DMS53 (cell line): ENCODE measurements around the gene ADA.
"Not testable (repeated sequence)": the region's sequence is repeated elsewhere in the genome, so short reads cannot be mapped to it uniquely, and the experiment has no call there.

ENCODE experiments used
- DNase-seq: peaks from one replicate; lab custom pipeline; 2025; lab: John Stamatoyannopoulos, UW

ADA gene

DNA sequence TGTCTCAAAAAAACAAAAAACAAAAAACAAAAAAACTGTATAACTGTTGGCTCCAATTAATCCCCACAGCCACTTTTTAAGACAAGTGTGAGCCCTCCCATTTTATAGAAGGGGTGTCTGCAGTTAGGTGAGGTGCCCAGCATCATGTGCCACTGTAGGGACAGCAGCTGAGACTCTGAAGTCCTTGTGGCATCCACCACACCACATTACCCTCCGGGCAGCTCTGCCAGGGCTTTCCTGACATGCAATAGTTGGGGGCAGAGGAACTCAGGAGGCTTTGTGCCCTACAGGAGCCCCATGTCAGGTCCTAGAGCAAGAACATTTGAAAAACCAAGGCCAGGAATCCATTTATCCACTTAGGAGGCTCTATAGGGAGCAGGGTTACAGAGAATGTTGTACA lies 51.8 kb downstream of the ADA start:
- DNase-seq, result no peak

DNA sequence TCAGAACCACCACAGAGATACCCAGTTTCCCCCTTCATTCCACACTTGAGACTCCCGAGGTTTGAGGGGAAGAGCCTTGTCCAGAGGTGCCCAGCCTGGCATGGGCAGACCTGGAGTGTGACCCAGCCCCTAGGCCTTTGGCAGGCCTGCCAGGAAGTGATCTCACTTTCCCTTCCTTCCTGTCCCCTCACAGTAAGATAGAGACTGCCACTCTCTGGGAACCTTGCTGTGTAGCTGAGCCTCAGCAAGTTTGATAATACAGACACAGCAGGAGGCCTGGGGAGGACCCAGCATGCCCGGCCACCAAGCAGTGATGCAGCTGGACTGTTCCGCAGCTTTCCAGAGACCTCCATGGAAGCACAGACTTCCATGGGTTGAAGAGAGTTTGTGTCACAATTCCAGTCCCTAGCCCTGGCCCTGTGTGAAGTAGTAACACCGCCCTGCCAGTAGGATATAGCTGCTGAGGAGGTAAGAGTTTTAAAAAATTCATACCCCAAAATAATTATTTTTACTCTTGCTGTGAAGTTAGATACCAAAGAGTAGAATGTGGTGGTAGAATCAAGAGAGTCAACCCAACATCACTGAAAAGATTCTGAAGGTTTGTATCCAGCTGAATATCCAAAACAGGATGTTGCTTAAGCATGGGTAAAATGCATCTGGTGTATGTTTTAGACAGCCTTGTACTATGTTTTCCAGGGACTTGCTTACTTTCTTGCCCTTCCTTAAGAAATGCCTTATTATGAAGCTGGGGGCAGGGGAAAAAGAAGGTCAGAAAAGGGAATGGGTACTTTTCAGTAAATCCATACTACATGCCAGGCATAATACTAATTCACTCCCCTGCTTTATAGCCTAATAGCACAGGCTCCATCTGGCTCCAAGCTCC lies 52.8 kb downstream of the ADA start:
- DNase-seq, result no peak

DNA sequence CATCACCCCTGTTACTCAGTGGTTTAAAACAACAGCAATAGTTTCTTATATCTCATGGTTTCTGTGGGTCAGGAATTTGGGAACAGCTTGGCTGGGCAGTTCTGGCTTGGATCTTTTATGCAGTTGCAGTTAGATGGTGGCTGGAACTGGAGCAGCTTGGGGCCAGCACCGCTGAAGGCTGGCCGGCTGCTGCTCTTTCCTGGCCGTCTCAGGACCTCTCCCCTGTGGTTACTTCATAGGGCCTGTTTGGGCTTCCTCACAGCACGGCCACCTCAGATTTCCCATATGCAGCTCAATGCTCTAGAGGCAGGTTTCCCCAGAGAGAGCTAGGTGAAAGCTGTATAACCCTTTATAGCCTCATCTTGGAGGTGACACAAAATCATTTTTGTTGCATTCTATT lies 53.6 kb downstream of the ADA start:
- no peak for DNase-seq

GRCh38 chr20:44597516-44597915 lies 54.0 kb downstream of the ADA start:
- no peak for DNase-seq

DNA sequence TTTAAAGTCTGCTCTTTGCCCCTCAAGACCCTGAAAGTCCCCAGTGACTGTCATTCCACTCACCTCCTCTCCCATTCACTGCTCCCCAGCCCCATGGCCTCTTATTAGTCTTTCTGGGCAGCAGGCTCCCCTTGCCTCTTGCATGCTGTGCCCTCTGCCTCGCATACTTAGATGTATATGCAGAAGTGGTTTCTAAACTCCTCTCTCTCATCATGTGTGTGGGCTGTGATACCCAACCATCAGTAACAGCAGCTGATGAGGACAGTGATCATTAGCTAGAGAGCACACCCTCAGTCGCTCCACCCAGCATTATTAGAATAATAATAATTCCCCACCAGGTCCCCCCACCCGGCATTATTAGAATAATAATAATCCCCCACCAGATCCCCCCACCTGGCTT lies 54.6 kb downstream of the ADA start:
- no peak for DNase-seq

- DNase-seq, result no peak
Measured at GRCh38 chr20:44596010-44596409, 55.5 kb downstream of the ADA start.

- DNase-seq, result no peak
Measured at GRCh38 chr20:44594730-44595129, 56.8 kb downstream of the ADA start.

DNA sequence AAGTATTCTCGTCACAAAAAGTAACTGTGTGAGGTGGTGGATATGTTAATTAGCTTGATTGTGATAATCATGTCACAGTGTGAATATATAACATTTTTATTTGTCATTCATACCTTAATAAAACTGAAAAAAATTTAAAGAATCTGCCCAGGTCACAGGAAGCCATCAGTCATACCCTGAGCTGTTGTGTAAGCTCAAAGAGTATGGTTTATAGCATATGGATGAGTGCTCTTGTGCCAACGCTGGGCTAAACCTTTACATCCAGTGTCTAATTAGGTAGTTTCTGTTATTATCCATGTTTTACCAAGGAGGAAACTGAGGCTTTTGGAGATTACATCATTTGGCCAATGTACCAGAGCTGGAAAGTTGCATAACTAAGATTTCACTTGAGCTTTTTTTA lies 57.7 kb downstream of the ADA start:
- no peak for DNase-seq

GRCh38 chr20:44592366-44592765 lies 59.1 kb downstream of the ADA start:
- no peak for DNase-seq

DNA sequence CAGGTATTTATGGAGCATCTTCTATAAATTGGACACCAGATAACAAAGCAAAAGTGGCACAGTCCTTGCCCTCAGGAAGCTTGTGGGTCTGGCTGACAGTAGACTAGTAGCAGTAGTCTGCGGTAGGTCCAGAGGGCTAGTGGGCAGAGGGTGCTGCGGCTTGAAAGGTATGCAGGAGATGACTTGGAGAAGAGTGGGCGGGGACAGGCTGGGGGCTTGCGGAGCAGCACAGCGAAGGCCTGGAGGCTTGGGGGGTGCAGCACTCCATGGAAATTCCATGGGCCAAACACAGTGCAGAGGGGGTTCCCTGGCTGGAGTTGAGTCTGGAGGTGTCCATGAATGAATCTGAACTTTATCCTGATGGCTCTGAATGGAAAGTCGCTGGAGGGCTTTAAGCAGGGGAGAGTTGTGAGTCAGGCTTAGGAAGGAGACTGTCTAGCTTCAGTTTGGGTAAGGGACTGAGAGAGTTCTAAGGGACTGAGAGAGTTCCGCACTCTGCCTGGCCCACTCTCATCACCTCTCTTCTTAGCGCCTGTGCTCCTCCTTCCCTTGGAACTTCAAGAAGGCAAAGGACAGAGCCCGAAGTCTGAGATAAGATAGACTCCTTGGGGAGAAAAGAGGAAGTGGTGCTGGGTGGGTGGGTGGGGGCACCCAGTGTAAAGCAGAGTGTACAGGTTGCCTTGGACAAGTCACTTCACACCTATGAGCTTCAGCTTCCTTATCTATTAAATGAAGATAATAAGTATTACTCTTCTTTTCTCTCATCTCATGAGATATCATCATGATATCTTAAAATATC lies 60.3 kb downstream of the ADA start:
- DNase-seq, result no peak

GRCh38 chr20:44589537-44589936 lies 62.0 kb downstream of the ADA start:
- DNase-seq, result no peak

DNA sequence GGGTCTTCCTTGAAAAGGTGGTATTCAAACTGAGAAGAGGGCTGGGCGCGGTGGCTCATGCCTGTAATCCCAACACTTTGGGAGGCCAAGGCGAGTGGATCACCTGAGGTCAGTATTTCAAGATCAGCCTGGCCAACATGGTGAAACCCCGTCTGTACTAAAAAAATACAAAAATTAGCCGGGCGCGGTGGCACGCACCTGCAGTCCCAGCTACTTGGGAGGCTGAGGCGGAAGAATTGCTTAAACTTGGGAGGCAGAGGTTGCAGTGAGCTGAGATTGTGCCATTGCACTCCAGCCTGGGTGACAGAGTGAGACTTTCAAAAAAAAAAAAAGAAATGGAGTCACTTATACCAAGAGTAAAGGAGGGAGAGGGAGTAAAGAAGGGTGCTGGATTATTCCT lies 63.2 kb downstream of the ADA start:
- not testable (repeated sequence) for DNase-seq

GRCh38 chr20:44587035-44587980 lies 64.2 kb downstream of the ADA start:
- DNase-seq, result no peak

DNA sequence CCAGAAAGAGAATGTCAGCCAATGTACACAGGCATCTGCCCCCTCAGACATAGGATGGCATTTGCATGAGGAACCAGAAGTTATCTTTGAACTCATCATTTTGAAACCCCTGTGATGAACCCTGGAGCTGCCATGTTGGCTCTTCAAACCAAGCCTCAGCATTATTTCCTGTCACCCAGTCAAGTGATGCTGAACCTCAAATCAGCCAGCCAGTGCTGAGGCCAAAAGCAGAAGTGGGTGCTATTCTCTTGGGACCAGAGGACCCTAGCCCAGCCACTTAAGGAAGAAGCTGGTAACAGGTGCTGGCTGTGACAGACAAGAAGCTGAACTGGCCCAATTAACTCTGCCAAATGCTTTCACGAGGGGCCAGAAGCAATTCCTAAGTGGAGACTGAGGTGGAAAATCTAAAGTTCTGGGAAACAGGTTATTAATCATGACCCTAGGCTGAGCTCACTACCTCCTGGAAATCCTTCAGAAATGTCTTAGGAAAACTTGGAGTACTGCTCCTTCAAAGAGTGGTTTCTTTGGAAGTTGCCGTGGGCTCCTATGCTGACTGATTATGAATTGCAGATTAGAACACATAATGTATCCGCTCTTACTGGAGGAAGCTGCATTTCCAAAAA lies 65.1 kb downstream of the ADA start:
- DNase-seq, result no peak

- no peak for DNase-seq
Measured at GRCh38 chr20:44585057-44585963, 66.2 kb downstream of the ADA start.

DNA sequence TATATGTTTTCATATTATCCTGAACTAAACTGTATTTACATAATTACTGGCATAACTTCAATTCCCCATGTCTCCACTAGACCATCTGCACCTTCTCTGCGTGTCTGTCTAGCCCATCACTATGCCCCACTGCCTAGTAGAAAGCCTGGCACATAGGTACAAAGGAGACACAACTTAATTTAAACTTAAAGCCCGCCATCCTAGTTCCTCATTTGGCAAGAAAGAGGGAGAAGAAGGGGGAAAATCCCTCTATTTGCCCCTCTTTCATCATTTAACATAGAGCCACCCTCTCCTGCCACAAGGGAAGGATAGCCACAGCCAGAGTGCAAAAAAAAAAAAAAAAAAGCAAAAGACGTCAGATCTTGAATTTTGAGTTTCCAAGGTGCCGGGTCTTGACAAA lies 67.3 kb downstream of the ADA start:
- DNase-seq, result no peak

DNA sequence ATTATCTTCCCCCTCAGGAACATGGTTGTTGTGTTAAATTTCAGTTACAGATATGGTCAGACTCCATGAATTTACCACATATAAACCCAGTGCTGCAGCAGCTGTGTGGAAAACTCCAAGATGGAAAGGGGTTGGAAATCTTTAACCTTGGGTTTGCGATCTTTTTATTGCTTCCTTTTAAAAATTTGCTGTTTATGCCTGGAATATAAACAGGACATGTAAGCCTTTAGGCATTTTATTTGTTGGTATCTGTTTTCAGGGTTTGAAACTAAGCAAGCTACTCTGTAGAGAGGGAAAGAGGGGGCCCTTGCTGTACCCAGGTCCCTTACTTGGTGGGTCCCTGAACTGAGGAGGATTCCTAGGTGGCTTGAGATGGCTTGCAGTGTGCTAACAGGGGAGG lies 68.3 kb downstream of the ADA start:
- DNase-seq, result no peak

GRCh38 chr20:44582311-44583025 lies 69.0 kb downstream of the ADA start, which contains the start of gene PKIG:
Gene PKIG (plus strand): TSS chr20:44582579. CDS start chr20:44614557, 31,978 bp downstream.
- DNase-seq, result no peak

DNA sequence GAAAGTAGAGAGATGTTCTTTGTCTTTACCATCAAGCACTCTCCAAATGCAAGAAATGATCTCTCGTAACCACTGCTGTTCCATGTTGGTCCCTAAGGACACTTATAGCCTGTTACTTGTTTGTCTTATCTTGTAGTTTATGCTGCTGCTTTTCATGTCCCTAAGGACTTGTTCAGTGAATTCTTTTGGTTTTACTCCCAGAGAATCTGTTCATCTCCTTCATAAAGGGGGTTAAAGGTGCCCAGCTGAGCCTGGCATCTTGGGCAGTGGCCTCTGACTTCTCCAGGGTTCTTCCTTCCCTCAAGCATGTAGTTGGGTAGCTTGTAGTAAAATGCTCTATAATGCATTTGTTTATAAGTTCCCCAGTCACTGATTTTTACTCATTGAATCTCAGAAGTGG lies 70.0 kb downstream of the ADA start:
- DNase-seq, result no peak
